ENCODE results near the gene LSM14B.

DNA sequence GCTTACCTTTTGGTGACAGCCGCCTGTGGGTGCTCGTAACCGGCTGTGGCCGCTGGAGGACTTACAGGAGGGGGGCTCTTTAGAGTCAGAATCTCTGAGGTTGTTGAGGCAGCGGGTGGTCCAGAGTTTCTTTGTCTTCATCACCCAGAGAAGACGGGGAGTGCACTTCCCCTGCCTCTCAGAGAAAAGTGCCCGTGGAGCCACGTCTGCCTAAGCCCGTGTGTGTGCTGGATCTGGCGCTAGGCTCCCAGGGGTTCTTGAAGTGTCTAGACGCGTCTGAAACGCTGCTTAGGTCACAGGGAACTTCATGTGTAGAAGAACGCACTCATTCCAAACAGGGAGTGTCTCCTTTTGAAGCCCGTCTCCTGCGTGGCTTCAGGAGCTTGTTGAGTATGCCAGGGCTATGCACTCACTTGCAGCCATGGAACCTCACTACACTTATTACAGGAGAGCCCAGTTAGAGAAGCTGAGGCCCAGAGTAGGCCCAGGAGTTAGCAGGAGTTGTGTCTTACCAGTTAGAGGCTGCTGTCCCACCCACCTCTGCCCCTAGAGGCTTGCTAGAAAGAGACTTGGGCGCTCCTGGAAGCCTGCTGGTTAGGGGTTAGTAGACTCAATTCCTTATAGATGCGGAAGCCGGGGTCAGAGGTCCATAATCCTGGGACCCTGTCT is 1.3 kb downstream of the LSM14B start:
- peak; percentile 31 for TF ChIP-seq CTCF (IDR thresholded peaks at IDR 0.05; ENCODE audit: borderline replicate concordance, extremely low read depth, low read length, poor library complexity, severe bottlenecking)
- no peak for TF ChIP-seq EZH2 (IDR thresholded peaks at IDR 0.05; ENCODE audit: borderline replicate concordance, low read depth, low read length, severe bottlenecking)
